Loucy (cell line): Measurements from ENCODE around the gene CILP.

Experiments used
- CTCF ChIP-seq: fragments of 200-600 bp; sonication (generic); conservative IDR thresholded peaks from 2 replicates; pipeline ENCODE4 v1.5.1; 2014; ENCODE audit warnings: mild to moderate bottlenecking, antibody characterized with exemption, low read length
- EZH2phosphoT487 ChIP-seq: fragments of 200-600 bp; IDR thresholded peaks from 2 replicates; pipeline ENCODE4 v1.6.1; 2018; ENCODE audit warnings: antibody characterized with exemption, mild to moderate bottlenecking, moderate library complexity, borderline replicate concordance

DNA sequence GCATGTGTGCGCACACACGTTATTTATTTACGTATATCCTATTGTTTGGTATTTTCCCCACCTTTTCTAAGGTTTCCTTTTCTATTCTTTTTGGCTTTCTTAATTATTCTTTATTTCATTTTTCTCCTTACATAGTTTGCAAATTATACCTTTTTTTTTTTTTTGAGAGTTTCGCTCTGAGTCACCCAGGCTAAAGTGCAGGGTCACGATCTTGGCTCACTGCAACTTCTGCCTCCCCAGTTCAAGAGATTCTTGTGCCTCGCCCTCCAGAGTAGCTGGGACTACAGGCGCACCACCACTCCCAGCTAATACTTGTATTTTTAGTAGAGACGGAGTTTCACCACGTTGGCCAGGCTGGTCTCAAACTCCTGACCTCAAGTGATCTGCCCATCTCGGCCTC is 20.0 kb upstream of the CILP start:
- no peak for TF ChIP-seq CTCF
- TF ChIP-seq EZH2phosphoT487, result no peak
